IPS-11a (cell line): ENCODE data around the gene FCER2.

Experiments used
- H3K4me3 ChIP-seq: one replicate; pipeline ENCODE4 v1.5.1; 2013; ENCODE audit warnings: low read depth, low read length, control low read depth

FCER2 gene

GRCh38 chr19:7733376-7733775, 31.4 kb upstream of the FCER2 start:
- H3K4me3 ChIP-seq: no peak overlapping the region

GRCh38 chr19:7732045-7732444, 30.1 kb upstream of the FCER2 start, which contains the start of gene CLEC4G:
TSS of gene CLEC4G (minus strand) at chr19:7732110. CDS start at chr19:7732102, 8 bp downstream.
- no peak within 1 kb of the TSS for H3K4me3 ChIP-seq

- H3K4me3 ChIP-seq: no peak overlapping the region
These were observed 29.7 kb upstream of the FCER2 start for GRCh38 chr19:7731615-7732014.

- H3K4me3 ChIP-seq: no peak overlapping the region
These were observed 29.3 kb upstream of the FCER2 start for GRCh38 chr19:7731218-7731595.

DNA sequence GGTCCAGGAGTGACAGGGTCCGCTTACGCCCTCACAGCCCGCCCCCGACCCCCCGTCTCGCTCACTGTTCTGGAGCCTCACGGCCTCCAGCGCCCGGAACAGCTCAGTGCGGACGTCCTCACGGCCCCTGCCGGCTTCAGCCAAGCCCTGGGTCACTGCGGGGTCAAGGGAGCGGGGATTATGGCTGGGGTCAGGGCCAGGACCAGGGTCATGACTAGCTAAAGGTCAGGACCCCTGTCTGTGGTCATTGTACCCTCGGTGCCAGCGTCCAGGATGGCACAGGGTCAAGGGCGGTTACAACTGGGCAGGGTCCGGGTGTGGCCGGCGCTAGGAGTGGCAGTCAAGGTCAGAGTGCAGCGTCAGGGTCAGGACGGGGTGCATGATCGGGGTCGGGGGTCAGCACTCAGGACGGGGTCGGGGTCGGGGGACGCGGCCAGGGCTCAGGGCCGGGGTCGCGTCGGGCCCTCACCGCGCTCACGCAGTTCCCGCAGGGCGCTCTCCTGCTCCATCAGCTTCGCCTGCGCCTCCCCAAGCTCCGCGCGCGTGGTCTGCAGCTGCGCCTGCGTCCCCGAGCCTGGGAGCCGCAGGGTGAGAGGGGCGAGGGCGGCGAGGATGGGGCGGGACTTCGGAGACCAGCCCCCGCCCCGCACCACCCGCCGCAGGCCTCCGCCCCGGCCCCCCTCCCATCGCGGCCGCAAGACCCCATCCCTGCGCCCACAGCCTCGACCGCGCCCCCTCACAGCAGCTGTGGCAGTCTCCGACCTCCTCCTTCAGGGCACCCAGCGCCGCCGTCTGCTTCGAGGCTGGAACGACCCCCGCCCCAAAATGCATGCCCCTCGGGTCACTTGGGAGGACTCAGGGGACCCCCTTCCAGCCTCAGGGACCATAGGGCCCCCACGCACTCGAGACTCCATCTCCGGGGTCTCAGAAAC, 28.6 kb upstream of the FCER2 start:
- H3K4me3 ChIP-seq: peak overlapping the region; percentile 33

DNA sequence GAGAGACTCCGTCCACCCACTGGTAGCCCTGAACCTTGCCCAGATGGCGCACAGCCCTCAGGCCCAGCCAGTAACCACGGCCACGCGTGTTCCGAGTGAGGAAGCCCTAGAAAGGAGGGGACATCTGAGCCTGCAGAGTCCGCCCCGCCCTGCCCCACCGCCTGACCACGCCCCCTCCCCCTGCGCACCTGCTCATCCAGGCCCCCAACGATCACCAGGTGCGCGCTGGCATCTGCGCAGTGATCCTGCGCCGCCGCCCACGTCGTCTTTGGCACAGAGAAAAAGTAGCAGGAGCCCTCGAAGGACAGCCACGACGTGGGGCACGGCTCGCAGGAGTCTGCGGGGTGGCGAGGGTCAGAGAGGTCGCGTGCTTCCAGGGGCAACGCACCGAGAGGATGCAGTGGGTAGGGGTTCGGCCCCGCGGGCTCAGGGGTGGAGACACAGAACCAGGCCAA, 27.9 kb upstream of the FCER2 start:
- peak overlapping the region; percentile 33 for H3K4me3 ChIP-seq

DNA sequence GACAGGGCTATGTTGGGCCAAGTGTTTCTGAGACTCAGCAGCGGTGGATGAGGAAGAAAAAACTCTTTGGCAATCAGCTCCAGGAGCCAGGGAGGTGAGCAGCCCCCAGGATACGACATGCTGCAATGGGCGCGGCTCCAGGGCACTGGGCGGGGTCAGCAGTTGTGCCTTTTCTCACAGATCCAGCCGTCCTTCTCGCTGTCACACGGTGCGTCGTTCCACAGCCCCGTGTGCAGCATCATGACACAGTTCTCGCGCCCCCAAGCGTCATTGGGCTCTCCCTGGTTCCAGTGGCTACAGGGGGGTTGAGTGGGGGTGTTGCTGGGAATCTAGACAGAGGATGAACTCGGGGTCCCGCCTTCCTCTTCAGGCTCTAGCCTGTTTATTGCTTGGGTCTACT, 27.3 kb upstream of the FCER2 start:
- no peak overlapping the region for H3K4me3 ChIP-seq

DNA sequence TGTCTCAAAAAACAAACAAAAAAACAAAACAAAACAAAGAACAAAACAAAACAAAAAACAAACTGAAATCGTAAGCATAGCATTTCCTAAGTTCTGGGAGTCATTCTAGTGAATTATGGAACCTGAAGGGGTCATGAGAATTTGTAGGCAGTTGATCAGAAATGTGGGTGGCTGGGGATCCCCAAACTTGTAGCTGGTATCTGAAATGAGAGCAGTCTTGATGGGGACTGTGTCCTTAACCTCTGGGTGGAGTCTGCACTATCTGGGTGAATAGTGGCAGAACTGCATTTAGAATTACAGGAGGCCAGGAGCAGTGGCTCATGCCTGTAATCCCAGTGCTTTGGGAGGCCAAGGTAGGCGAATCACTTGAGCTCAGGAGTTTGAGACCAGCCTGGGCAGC, 23.9 kb upstream of the FCER2 start:
- H3K4me3 ChIP-seq: no peak overlapping the region

- H3K4me3 ChIP-seq: no peak overlapping the region
These were observed 20.3 kb upstream of the FCER2 start for GRCh38 chr19:7722231-7722651.

- H3K4me3 ChIP-seq: no peak overlapping the region
These were observed 18.4 kb upstream of the FCER2 start for GRCh38 chr19:7720351-7720750.

GRCh38 chr19:7718668-7719067, 16.7 kb upstream of the FCER2 start:
- H3K4me3 ChIP-seq: no peak overlapping the region

DNA sequence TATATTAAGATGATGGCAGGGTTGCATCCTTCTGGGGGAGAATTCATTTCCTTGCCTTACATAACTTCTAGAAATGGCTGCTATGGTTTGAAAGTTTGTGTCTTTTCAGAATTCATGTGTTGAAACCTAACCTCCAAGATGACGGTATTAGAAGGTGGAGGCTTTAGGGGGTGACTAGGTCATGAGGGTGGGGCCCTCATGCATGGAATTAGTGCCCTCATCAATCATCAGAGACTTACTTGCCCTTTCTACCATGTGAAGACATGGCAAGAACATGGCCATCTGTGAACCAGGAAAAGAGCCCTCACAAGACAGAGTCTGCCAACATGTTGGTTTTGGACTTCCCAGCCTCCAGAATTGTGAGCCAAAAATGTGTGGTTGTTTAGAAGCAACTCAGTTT, 14.8 kb upstream of the FCER2 start:
- H3K4me3 ChIP-seq: no peak overlapping the region

GRCh38 chr19:7715671-7716070, 13.7 kb upstream of the FCER2 start:
- no peak overlapping the region for H3K4me3 ChIP-seq

GRCh38 chr19:7710616-7711015, 8.7 kb upstream of the FCER2 start:
- H3K4me3 ChIP-seq: no peak overlapping the region

- H3K4me3 ChIP-seq: no peak overlapping the region
These were observed 8.1 kb upstream of the FCER2 start for GRCh38 chr19:7709932-7710460.

GRCh38 chr19:7706955-7707456, 5.1 kb upstream of the FCER2 start:
- H3K4me3 ChIP-seq: no peak overlapping the region

- H3K4me3 ChIP-seq: no peak overlapping the region
These were observed 4.4 kb upstream of the FCER2 start for GRCh38 chr19:7706188-7706954.

DNA sequence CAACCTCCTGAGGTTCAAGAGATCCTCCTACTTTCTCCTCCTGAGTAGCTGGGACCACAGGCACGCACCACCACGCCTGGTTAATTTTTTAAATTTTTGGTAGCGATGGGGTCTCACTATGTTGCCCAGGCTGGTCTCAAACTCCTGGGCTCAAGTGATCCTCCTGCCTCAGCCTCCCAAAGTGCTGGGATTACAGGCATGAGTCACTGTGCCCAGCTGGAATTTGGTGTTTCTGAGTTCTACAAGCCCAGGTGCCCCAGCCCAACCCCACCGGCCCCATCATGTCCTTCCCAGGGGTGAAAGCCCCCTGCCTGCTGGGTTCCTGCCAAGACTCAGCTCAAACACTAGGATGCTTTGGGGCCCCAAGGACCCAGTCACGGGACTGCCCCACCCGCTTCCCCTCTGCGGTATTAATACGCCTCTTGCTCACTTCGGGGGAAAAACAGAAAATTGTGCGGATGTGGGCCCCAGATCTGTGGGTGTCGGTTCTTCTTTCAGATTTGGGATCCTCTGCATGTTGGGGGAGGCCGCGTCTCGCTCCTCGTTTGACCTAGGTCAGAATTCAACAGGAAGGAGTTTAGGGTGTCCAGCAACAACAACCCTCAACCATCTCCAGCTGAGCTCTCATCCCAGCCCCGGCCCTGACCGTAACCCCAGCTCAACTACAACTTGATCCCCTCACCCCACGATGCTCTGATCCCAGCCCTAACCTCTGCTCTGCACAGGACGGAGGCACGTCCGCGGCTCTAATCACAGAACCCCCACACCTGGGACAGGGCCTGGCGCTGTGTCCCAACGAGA, 3.7 kb upstream of the FCER2 start:
- no peak overlapping the region for H3K4me3 ChIP-seq

DNA sequence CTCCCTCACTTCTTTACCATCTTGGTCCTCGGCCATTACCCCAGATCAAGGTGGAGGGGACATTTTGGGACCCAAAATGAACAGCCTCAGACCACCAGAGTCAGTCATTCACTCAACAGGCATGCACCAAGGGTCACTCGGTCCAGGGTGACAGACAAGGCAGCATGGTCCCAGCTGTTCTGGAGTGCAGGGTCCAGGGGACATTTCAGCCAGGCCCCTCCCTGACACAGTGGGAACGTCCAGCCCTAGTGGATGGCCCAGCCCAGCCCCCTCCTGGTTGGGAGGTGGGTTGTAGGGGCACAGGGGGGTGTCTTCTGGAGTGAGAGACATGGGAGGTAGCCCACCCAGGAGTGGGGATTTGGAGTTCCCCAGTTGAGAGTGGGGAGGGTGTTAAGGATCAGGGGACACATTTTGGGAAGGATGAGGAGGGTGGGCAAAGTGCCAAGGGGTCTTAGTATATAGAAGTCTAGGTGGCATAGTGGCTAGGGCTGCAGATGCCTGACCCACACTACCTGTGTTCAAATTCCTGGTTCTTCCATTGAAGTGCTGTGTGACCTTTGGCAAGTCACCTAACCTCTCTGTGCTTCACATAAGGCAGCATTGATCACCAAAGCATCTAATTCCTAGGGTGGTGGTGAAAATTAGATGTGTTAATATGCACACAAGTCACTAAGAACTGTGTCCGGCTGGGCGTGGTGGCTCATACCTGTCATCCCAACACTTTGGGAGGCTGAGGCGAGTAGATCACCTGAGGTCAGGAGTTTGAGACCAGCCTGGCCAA, 2.5 kb upstream of the FCER2 start:
- H3K4me3 ChIP-seq: no peak overlapping the region

GRCh38 chr19:7703332-7703731, 1.4 kb upstream of the FCER2 start:
- H3K4me3 ChIP-seq: no peak overlapping the region
